Stimulated activated CD4-positive, alpha-beta T cell treated with anti-CD3 and anti-CD28 coated beads, Interleukin-2, amount 100 ng/mL, for 48 hours (primary cell): ENCODE results near the gene C8G.
A peak's percentile ranks its signal among the peaks of the same experiment; 100 is the strongest.

Experiments
- DNase-seq, 2 donors: peaks; one replicate each; pipeline ENCODE4 v3.0.0-alpha.2; 2020

C8G gene

GRCh38 chr9:136944519-136945332 is at the start of gene C8G, which contains the start of gene FBXW5:
Gene C8G, plus strand, starts transcription at chr9:136945243. Its CDS starts 78 bp downstream, at chr9:136945321.
Gene FBXW5, minus strand, starts transcription at chr9:136944738. Its CDS starts 655 bp downstream, at chr9:136944083.
- DNase-seq: peak; percentile 95 to 98

GRCh38 chr9:136896027-136896426 is 49.0 kb upstream of the C8G start:
- no peak for DNase-seq

- DNase-seq: no peak
Observed at GRCh38 chr9:136898483-136899100, 46.5 kb upstream of the C8G start.

GRCh38 chr9:136899196-136899595 is 45.8 kb upstream of the C8G start:
- no peak for DNase-seq

GRCh38 chr9:136900556-136900955 is 44.5 kb upstream of the C8G start:
- DNase-seq: no peak

- no peak for DNase-seq
Observed at GRCh38 chr9:136900988-136901515, 44.0 kb upstream of the C8G start.

- peak; percentile 61 to 65 for DNase-seq
Observed at GRCh38 chr9:136901516-136902258, 43.4 kb upstream of the C8G start.

- peak; percentile 68 to 83 for DNase-seq
Observed at GRCh38 chr9:136902259-136902821, 42.7 kb upstream of the C8G start.

GRCh38 chr9:136903041-136903554 is 41.9 kb upstream of the C8G start:
- DNase-seq: no peak

- no peak for DNase-seq
Observed at GRCh38 chr9:136906266-136906665, 38.8 kb upstream of the C8G start.

- DNase-seq: no peak
Observed at GRCh38 chr9:136907011-136907914, 37.8 kb upstream of the C8G start.

- no peak for DNase-seq
Observed at GRCh38 chr9:136910197-136910900, 34.7 kb upstream of the C8G start.

- no peak for DNase-seq
Observed at GRCh38 chr9:136910901-136911245, 34.2 kb upstream of the C8G start.

- no peak for DNase-seq
Observed at GRCh38 chr9:136913701-136914438, 31.2 kb upstream of the C8G start.

- DNase-seq: no peak
Observed at GRCh38 chr9:136915632-136916329, 29.3 kb upstream of the C8G start.

GRCh38 chr9:136916330-136917184 is 28.5 kb upstream of the C8G start:
- DNase-seq: no peak

- no peak for DNase-seq
Observed at GRCh38 chr9:136917902-136918301, 27.1 kb upstream of the C8G start.

GRCh38 chr9:136920069-136920468 is 25.0 kb upstream of the C8G start:
- no peak for DNase-seq
